HEK293T (cell line): ENCODE results near the gene SGSM2.

Experiments
- CTCF ChIA-PET: fragments of 350-600 bp; formaldehyde crosslinking; extraction: SDS; loops from one replicate; lab custom pipeline; 2021; ENCODE audit warnings: antibody characterized with exemption, inconsistent platforms; lab: Yijun Ruan, JAX
- POLR2A ChIA-PET: fragments of 350-600 bp; formaldehyde crosslinking; extraction: SDS; loops from one replicate; lab custom pipeline; 2020; ENCODE audit warnings: antibody characterized with exemption, inconsistent platforms; lab: Yijun Ruan, JAX
- DNase-seq: peaks from one replicate; pipeline ENCODE4 v3.0.0; 2012; ENCODE audit warnings: mixed read lengths; ENCODE audit errors: extremely low spot score
- ARNT ChIP-seq: fragments of 450-650 bp; IDR thresholded peaks from 2 replicates; pipeline ENCODE4 v1.6.1; 2017; ENCODE audit warnings: mild to moderate bottlenecking
- BHLHE40 ChIP-seq: fragments of 450-650 bp; IDR thresholded peaks from 2 replicates; pipeline ENCODE4 v1.6.1; 2016; ENCODE audit warnings: mild to moderate bottlenecking, moderate library complexity, borderline replicate concordance
- CTBP1 ChIP-seq: fragments of 450-650 bp; IDR thresholded peaks from 2 replicates; pipeline ENCODE4 v1.6.1; 2016; ENCODE audit warnings: borderline replicate concordance
- ELF4 ChIP-seq: fragments of 450-650 bp; IDR thresholded peaks from 2 replicates; pipeline ENCODE4 v1.6.1; 2017; ENCODE audit warnings: antibody characterized with exemption
- FOXA1 ChIP-seq: fragments of 450-650 bp; IDR thresholded peaks from 2 replicates; pipeline ENCODE4 v1.6.1; 2016; ENCODE audit warnings: mild to moderate bottlenecking
- FOXK2 ChIP-seq: fragments of 450-650 bp; IDR thresholded peaks from 2 replicates; pipeline ENCODE4 v1.6.1; 2016; ENCODE audit warnings: mild to moderate bottlenecking
- FOXM1 ChIP-seq: fragments of 450-650 bp; IDR thresholded peaks from 2 replicates; pipeline ENCODE4 v1.6.1; 2017; ENCODE audit warnings: mild to moderate bottlenecking, borderline replicate concordance
- HDGF ChIP-seq: fragments of 450-650 bp; IDR thresholded peaks from 2 replicates; pipeline ENCODE4 v1.6.1; 2017; ENCODE audit warnings: antibody characterized with exemption, borderline replicate concordance
- L3MBTL2 ChIP-seq: fragments of 450-650 bp; conservative IDR thresholded peaks from 2 replicates; pipeline ENCODE4 v1.6.1; 2016; ENCODE audit warnings: mild to moderate bottlenecking
- LEF1 ChIP-seq: fragments of 450-650 bp; IDR thresholded peaks from 2 replicates; pipeline ENCODE4 v1.6.1; 2017; ENCODE audit warnings: mild to moderate bottlenecking, borderline replicate concordance
- NFRKB ChIP-seq: fragments of 450-650 bp; IDR thresholded peaks from 2 replicates; pipeline ENCODE4 v1.6.1; 2016; ENCODE audit warnings: mild to moderate bottlenecking, moderate library complexity
- SP1 ChIP-seq: fragments of 450-650 bp; IDR thresholded peaks from 2 replicates; pipeline ENCODE4 v1.6.1; 2017
- SUZ12 ChIP-seq: fragments of 450-650 bp; IDR thresholded peaks from 2 replicates; pipeline ENCODE4 v1.6.1; 2016; ENCODE audit warnings: mild to moderate bottlenecking
- TARDBP ChIP-seq: fragments of 450-650 bp; IDR thresholded peaks from 2 replicates; pipeline ENCODE4 v1.6.1; 2016
- ZNF384 ChIP-seq: fragments of 450-650 bp; IDR thresholded peaks from 2 replicates; pipeline ENCODE4 v1.6.1; 2016
- TF ChIP-seq, protein P1 (sequence below): fragments of 450-650 bp; IDR thresholded peaks from 2 replicates; pipeline ENCODE4 v1.6.1; 2016

Gene SGSM2

DNA sequence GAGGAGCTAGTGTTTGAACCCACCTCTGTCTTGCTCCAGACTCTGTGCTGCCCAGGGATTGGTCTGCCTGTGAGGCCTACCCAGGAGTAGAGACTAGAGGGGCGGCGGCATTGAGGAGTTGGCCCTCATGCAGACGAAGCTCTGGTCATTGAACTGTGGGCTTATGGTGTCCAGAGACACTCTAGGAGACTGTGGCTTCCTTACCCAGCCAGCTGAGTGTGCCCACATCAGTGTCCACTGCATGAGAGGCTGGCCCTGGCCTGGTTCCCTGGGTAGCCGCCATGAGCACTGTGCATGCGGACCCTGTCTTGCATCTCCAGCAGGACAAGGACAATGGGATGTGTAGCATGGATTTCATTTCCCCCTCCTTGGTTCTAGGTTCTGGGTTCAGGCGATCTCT, 14.0 kb downstream of the SGSM2 start:
- CTCF ChIA-PET = no interaction called here
- POLR2A ChIA-PET = interaction anchor here (4.0 kb wide), 1 partner anchor 14 kb away, joined by 25 read pairs; the partner anchor contains the start of genes SGSM2 and TSR1
- TF ChIP-seq SP1 (no peak), L3MBTL2 (no peak), FOXK2 (no peak), CTBP1 (no peak), FOXM1 (no peak), LEF1 (no peak), SUZ12 (no peak), NFRKB (no peak), ARNT (no peak), FOXA1 (no peak), HDGF (no peak)
- TF ChIP-seq, protein P1, sequence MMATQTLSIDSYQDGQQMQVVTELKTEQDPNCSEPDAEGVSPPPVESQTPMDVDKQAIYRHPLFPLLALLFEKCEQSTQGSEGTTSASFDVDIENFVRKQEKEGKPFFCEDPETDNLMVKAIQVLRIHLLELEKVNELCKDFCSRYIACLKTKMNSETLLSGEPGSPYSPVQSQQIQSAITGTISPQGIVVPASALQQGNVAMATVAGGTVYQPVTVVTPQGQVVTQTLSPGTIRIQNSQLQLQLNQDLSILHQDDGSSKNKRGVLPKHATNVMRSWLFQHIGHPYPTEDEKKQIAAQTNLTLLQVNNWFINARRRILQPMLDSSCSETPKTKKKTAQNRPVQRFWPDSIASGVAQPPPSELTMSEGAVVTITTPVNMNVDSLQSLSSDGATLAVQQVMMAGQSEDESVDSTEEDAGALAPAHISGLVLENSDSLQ = no peak
- DNase-seq = no peak

DNA sequence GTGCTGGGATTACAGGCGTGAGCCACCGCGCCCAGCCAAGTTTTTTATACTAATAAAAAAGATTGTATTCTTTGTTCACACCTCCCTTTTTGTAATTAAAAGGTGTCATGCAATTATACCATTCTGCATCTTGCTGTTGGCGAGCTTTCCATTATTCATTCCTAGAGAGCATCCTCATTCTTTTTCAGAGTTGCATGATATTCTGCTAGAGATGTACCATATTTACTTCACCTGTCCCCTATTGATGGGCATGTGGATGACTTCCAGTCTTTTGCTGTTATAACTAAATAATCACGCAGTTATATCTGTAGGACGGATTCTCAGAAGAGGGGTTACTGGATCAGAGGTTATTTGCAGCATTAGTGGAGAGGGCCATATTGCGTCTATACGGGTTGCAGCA, 17.0 kb downstream of the SGSM2 start:
- ChIA-PET CTCF (interaction anchor here (0.5 to 1.9 kb wide), 5 partner anchors 9 to 67 kb away, joined by 3 to 23 read pairs (median 4); partner anchors contain the start of genes SGSM2 and TSR1), POLR2A (interaction anchor here (4.0 kb wide), 1 partner anchor 17 kb away, joined by 25 read pairs; the partner anchor contains the start of genes SGSM2 and TSR1)
- no peak for DNase-seq
- TF ChIP-seq, protein P1 = no peak

DNA sequence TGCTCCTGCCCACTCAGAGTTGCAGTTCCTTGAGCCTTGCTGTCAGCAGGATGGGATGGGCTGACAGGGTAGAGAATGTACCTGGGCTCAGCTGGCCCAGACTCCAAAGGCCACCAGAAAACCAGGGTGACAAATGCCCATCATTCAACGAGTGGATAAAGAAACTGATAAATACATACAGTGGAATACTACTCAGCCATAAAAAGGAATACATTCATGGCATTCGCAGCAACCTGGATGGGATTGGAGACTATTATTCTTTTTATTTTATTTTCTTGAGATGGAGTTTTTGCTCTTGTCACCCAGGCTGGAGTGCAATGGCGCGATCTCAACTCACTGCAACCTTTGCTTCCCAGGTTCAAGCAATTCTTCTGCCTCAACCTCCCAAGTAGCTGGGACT, 19.9 kb downstream of the SGSM2 start:
- TF ChIP-seq ZNF384 (no peak), SP1 (no peak)
- POLR2A ChIA-PET = no interaction called here
- CTCF ChIA-PET = no interaction called here
- DNase-seq = no peak

DNA sequence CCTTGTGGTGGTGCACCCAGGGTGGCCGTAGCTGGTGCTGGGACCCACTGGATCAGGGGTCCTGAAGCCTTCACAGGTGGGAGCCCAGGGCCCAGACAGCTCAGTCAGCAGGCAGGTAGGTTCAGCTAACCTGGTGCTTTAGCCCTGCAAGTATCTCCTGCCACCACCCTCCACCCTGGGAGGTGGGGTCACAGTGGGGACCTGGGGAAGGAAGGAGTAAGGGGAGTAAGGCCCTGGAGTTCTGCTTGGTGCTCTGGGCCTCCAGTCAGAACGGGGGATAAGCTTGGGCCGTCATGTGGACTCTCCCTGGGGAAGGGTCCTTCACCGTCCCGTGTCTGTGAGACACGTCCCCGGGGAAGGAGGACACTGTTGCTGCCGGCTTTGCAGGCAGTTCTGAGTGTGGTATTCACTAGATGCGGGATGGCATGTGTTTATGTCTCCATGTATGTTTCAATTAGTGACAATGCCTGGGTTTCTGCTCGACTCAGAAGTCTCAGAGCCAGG, 20.7 kb downstream of the SGSM2 start:
- ChIA-PET CTCF (no interaction called here), POLR2A (no interaction called here)
- TF ChIP-seq NFRKB (no peak), LEF1 (no peak), SP1 (no peak), ARNT (no peak), L3MBTL2 (no peak), SUZ12 (no peak), FOXK2 (no peak), TARDBP (no peak), HDGF (no peak), BHLHE40 (no peak), FOXM1 (no peak), ZNF384 (no peak), CTBP1 (no peak), ELF4 (no peak), FOXA1 (no peak)
- TF ChIP-seq, protein P1 = no peak
- DNase-seq = no peak

DNA sequence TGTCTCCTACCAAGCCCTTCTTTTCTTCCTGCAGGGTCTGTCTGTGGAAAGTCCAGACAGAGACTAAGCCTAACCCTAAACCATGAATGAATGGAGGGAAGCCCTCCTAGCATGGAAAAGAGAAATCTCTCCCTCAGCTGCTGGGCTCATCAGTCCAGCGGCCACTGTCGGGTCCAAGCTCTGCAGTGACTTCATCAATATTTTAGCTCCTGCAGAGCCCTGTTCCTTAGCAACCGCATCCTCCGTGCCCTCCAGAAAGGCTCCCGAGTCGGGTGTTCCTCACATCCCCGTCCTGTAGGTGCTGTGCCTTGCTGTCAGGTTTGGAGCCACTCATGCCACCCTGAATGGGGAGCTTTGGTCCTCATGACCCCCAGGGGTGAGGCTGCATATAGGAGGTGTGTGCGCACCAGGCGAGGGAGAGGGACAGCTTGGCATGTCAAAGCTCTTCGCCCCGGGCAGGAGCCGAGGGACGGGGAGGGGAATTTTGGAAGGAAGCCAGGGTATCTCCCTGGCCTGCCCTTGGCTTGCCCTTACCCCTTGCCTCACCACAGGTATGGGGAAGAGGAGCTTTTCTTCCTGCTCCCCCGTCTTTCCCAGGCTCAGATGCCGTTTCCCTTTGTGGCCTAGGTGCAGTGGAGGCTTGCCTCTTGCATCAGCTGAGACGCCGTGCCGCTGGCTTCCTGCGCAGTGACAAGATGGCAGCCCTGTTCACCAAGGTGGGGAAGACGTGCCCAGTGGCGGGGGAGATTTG, 23.9 kb downstream of the SGSM2 start:
- no peak for DNase-seq
- no peak for TF ChIP-seq SP1
- TF ChIP-seq CTBP1 = no peak
- no peak for TF ChIP-seq L3MBTL2
- TF ChIP-seq FOXM1 = no peak
- TF ChIP-seq ELF4 = no peak
- TF ChIP-seq FOXA1 = no peak
- no peak for TF ChIP-seq SUZ12
- no peak for TF ChIP-seq BHLHE40
- no peak for TF ChIP-seq HDGF
- no peak for TF ChIP-seq ZNF384
- no peak for TF ChIP-seq FOXK2
- no peak for TF ChIP-seq NFRKB
- TF ChIP-seq ARNT = no peak
- no peak for TF ChIP-seq TARDBP
- CTCF ChIA-PET = interaction anchor here (0.8 to 2.3 kb wide), 3 partner anchors 9 to 80 kb away, joined by 3 to 13 read pairs (median 4); no protein-coding TSS in a partner anchor
- POLR2A ChIA-PET = interaction anchor here (1.4 kb wide), 1 partner anchor 25 kb away, joined by 6 read pairs; the partner anchor contains the start of gene TSR1

DNA sequence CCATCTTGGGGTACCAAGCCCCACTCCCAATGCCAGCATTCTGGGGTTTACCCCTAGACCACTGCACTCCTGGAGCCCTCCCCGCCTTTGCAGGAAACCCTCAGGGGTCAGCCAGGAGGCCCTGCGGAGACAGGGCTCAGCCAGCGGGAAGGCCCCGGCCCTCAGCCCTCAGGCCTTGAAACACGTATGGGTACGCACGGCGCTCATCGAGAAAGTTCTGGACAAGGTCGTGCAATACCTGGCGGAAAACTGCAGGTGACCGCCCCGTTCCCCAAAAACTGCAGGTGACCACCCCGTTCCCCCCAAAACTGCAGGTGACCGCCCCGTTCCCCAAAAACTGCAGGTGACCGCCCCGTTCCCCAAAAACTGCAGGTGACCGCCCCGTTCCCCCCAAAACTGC, 24.7 kb downstream of the SGSM2 start:
- no peak for DNase-seq
- TF ChIP-seq SUZ12 = no peak
- no peak for TF ChIP-seq ZNF384
- no peak for TF ChIP-seq FOXA1
- TF ChIP-seq SP1 = no peak
- TF ChIP-seq LEF1 = no peak
- no peak for TF ChIP-seq ELF4
- TF ChIP-seq ARNT = no peak
- TF ChIP-seq CTBP1 = no peak
- no peak for TF ChIP-seq HDGF
- CTCF ChIA-PET = interaction anchor here (1.0 to 2.3 kb wide), 2 partner anchors 9 to 81 kb away, joined by 3 to 13 read pairs; no protein-coding TSS in a partner anchor
- POLR2A ChIA-PET = interaction anchor here (1.4 kb wide), 1 partner anchor 26 kb away, joined by 6 read pairs; the partner anchor contains the start of gene TSR1
